Activated naive CD8-positive, alpha-beta T cell (primary cell): ENCODE data around the gene LAMB2.

ENCODE experiments used
- H3K27ac Mint-ChIP-seq: one replicate; pipeline ENCODE4 v1.8.0; 2021; ENCODE audit warnings: mixed read lengths
- H3K27me3 Mint-ChIP-seq: one replicate; pipeline ENCODE4 v1.8.0; 2021; ENCODE audit warnings: mixed read lengths
- H3K36me3 Mint-ChIP-seq: one replicate; pipeline ENCODE4 v1.8.0; 2021; ENCODE audit warnings: mixed read lengths
- H3K4me1 Mint-ChIP-seq: one replicate; pipeline ENCODE4 v1.8.0; 2021; ENCODE audit warnings: low read depth, mixed read lengths
- H3K4me3 Mint-ChIP-seq: one replicate; pipeline ENCODE4 v1.8.0; 2021; ENCODE audit warnings: mild to moderate bottlenecking, mixed read lengths
- H3K9me3 Mint-ChIP-seq: one replicate; pipeline ENCODE4 v1.8.0; 2021; ENCODE audit warnings: low read depth, mixed read lengths

The LAMB2 gene

GRCh38 chr3:49081429-49081828 is 51.4 kb downstream of the LAMB2 start:
- H3K27me3 Mint-ChIP-seq = no peaks in the 10 kb centered on the region
- H3K4me3 Mint-ChIP-seq = no peak overlapping the region
- H3K36me3 Mint-ChIP-seq = no peaks in the 10 kb centered on the region
- H3K9me3 Mint-ChIP-seq = no peaks in the 10 kb centered on the region
- peaks cover 30% of the 10 kb centered on the region for H3K4me1 Mint-ChIP-seq
- no peak overlapping the region for H3K27ac Mint-ChIP-seq

GRCh38 chr3:49079270-49079669 is 53.6 kb downstream of the LAMB2 start:
- Mint-ChIP-seq H3K9me3 (no peaks in the 10 kb centered on the region), H3K36me3 (no peaks in the 10 kb centered on the region), H3K27ac (no peak overlapping the region), H3K27me3 (no peaks in the 10 kb centered on the region), H3K4me1 (peaks cover 24% of the 10 kb centered on the region), H3K4me3 (no peak overlapping the region)

- peaks cover 24% of the 10 kb centered on the region for H3K4me1 Mint-ChIP-seq
- no peaks in the 10 kb centered on the region for H3K9me3 Mint-ChIP-seq
- H3K4me3 Mint-ChIP-seq = no peak overlapping the region
- peaks cover 2% of the 10 kb centered on the region for H3K36me3 Mint-ChIP-seq
- H3K27ac Mint-ChIP-seq = no peak overlapping the region
- H3K27me3 Mint-ChIP-seq = no peaks in the 10 kb centered on the region
Measured at GRCh38 chr3:49076646-49077045, 56.2 kb downstream of the LAMB2 start.

GRCh38 chr3:49076116-49076515 is 56.7 kb downstream of the LAMB2 start:
- no peaks in the 10 kb centered on the region for H3K27me3 Mint-ChIP-seq
- H3K9me3 Mint-ChIP-seq = no peaks in the 10 kb centered on the region
- peaks cover 2% of the 10 kb centered on the region for H3K36me3 Mint-ChIP-seq
- H3K4me3 Mint-ChIP-seq = no peak overlapping the region
- no peak overlapping the region for H3K27ac Mint-ChIP-seq
- H3K4me1 Mint-ChIP-seq = peaks cover 20% of the 10 kb centered on the region
